Measurements from ENCODE around the gene PDE4B. TPM values are rescaled to one million over a fixed set of nuclear protein-coding genes. Genes with fewer than 3 reads are reported as not detected.

The PDE4B gene
- polyA plus RNA-seq, 6 donors from 2014 or later, result 126 to 400 (median 150) TPM

DNA sequence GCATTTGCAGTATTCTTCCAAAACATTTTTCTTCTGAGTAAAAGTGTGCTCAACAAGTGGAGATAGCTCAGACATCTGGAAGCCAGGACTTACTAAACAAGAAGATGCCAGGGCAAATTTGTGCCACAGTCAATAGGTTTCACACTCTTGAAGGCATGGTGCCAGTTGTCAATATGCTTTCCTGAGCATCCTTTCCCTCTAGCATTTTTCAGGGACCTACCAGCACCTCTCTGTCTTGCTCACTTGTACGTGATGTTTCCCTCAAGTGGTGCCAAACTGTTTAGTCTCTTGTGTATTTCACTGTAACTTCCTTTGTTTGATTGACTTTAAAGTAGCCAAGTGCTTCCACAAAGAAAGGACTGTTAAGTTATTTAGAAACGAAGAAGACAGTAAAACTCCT is 547.2 kb downstream of the PDE4B start:
- no peaks in the 10 kb centered on the region for H3K36me3 Mint-ChIP-seq

DNA sequence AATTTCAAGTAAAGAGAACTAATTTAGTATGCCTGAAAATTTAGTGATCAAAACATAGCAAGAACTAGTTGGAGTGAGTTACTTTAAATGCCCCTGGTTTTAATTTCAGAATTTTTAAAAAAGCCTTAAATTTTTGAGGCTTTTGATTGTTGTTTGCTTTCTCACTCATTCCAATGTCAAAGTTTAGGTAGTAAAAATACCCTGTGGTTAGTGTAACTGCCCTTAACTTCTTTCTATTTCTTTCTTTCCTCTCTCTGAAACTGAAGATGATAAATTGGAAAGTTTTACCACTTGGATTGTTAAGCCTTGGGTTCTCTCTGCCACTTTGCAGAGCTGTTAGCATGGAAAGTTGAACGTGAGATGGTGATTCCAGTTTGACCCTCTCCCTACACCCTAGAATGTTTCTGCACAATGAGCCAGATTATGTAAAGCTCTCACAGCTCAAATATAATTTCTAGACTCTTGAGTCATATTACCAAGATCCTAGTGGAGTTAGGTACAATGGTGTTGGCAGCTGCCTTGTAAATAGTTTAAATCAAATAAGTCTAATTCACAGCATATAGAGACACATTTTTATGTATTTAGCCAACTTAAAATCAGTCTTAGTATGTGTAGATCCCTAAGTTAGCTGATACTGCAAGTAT is 548.9 kb downstream of the PDE4B start:
- peaks cover 49 to 81% (median 64%) of the 10 kb centered on the region in 3 donors for H3K4me1 Mint-ChIP-seq
- H3K36me3 Mint-ChIP-seq, result peaks cover 0 to 7% of the 10 kb centered on the region in 2 donors
- DNase-seq, result no peak
- H3K4me3 Mint-ChIP-seq, result peak overlapping the region; percentile 21 to 65 (median 53)
- peaks cover 0 to 1% (median 0%) of the 10 kb centered on the region in 7 donors for H3K9me3 Mint-ChIP-seq
- peak overlapping the region; percentile 30 to 99 (median 64) for H3K27ac Mint-ChIP-seq
- no peak for ATAC-seq (ENCODE audit: low read depth in 2 of 2)
- no peaks in the 10 kb centered on the region for H3K27me3 Mint-ChIP-seq

More for the DNA sequence above, 547.2 kb downstream of the PDE4B start:
- no peak for DNase-seq
- no peak for ATAC-seq (ENCODE audit: low read depth in 2 of 2)
- H3K27ac Mint-ChIP-seq, result peak overlapping the region; percentile 30 to 99 (median 90)
- peaks cover 0 to 1% (median 0%) of the 10 kb centered on the region in 7 donors for H3K9me3 Mint-ChIP-seq
- no peaks in the 10 kb centered on the region for H3K27me3 Mint-ChIP-seq
- peaks cover 47 to 80% (median 61%) of the 10 kb centered on the region in 3 donors for H3K4me1 Mint-ChIP-seq
- peak overlapping the region; percentile 46 to 83 (median 63) for H3K4me3 Mint-ChIP-seq

DNA sequence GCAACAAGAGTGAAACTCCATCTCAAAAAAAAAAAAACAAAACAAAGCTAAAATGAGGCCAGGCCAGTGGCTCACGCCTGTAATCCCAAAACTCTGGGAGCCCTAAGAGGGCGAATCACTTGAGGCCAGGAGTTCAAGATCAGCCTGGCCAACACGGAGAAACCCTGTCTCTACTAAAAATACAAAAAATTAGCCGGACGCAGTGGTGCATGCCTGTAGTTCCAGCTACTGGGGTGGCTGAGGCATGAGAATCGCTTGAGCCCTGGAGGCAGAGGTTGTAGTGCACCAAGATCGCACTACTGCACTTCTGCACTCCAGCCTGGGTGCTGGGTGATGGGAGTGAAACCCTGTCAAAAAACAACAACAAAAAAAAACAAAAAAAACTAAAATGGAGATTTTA is 550.0 kb downstream of the PDE4B start:
- peaks cover 0 to 8% of the 10 kb centered on the region in 2 donors for H3K36me3 Mint-ChIP-seq
- peak overlapping the region in 5 of 6 donors; percentile 34 to 99 (median 85) for H3K27ac Mint-ChIP-seq
- ATAC-seq (ENCODE audit: low read depth in 2 of 2), result peak; percentile 61 to 69
- no peak for DNase-seq
- no peaks in the 10 kb centered on the region for H3K27me3 Mint-ChIP-seq
- peaks cover 47 to 81% (median 62%) of the 10 kb centered on the region in 3 donors for H3K4me1 Mint-ChIP-seq
- H3K4me3 Mint-ChIP-seq, result peak overlapping the region; percentile 36 to 87 (median 68)
- H3K9me3 Mint-ChIP-seq, result no peaks in the 10 kb centered on the region

DNA sequence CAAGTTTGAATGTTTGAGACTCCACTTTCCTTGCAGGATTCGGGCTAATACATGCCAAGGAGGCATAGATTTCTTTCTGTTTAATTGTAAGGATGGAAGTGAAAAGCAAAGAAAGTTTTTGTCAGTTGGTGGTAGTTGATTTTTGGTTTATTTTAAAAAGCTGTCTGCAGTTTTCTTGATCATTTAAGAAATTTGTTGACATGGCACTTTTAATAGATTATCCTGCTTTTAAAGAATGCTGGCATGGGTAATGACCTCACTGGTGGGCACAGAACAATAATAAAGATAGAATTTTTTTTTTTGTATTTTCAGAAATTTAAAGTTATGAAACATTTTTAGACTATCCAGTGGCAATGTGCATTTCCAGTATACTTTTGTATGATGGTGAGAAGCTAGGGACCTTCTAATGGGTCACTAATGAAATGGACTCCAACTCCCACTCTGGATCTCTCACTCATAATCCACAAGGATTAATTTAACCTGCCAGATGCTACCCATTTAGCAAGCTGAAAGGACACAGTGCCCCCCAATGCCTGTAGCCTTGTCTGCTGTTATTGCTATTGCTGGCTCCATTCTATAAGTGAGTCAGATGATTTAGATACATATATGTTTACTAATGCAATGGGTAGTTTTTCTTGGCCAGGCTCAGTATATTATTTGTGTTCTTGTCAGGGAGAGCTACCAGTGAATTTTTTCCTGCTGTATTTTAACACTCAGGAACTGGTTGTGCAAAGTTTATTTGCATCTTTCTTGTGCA is 551.1 kb downstream of the PDE4B start:
- H3K4me1 Mint-ChIP-seq, result peaks cover 48 to 86% (median 62%) of the 10 kb centered on the region in 3 donors
- no peaks in the 10 kb centered on the region for H3K27me3 Mint-ChIP-seq
- H3K27ac Mint-ChIP-seq, result peak overlapping the region in 4 of 6 donors; percentile 9 to 99 (median 44)
- ATAC-seq (ENCODE audit: low read depth in 2 of 2) (no peak), DNase-seq (no peak)
- H3K9me3 Mint-ChIP-seq, result no peaks in the 10 kb centered on the region
- H3K36me3 Mint-ChIP-seq, result peaks cover 0 to 8% of the 10 kb centered on the region in 2 donors
- peak overlapping the region in 5 of 8 donors; percentile 35 to 70 (median 60) for H3K4me3 Mint-ChIP-seq

DNA sequence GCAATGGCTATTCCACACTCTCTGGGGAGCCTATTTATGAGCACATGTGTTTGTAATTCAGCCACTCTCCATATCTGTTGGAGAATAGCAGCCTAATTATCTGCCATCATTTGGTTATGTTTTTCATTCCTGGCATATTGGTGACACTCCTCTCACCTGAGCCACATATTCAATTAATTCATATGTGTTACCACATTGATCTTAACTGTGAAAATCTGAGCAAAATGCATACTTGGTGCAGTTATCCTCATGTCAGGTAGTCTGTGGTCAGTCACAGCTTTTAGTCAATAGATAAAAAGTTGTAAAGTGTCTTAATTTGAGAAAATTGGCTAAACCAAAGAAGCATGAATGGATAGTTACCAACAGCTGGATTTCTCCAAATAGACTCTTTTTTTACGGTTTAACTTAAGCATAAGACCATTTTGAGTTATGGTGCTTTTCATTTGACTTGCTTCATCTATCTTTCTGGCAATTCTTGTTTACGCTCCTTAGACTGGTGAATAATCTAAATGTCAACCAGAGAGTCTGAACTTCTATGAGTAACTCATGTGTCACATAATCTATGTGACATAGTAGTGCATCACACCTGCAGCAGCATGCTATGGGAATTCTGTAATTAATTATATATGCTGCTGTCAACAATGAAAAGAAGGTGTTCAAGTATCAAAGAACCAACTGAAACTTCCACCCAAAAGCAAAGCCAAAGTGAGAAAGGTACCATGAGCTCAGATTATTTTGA is 553.5 kb downstream of the PDE4B start:
- Mint-ChIP-seq H3K4me3 (peak overlapping the region in 5 of 8 donors; percentile 7 to 59 (median 36)), H3K27me3 (no peaks in the 10 kb centered on the region), H3K4me1 (peaks cover 58 to 89% (median 79%) of the 10 kb centered on the region in 3 donors), H3K9me3 (no peaks in the 10 kb centered on the region), H3K27ac (peak overlapping the region in 5 of 6 donors; percentile 8 to 96 (median 84)), H3K36me3 (peaks cover 0 to 8% of the 10 kb centered on the region in 2 donors)
- no peak for ATAC-seq (ENCODE audit: low read depth in 2 of 2)
- no peak for DNase-seq

DNA sequence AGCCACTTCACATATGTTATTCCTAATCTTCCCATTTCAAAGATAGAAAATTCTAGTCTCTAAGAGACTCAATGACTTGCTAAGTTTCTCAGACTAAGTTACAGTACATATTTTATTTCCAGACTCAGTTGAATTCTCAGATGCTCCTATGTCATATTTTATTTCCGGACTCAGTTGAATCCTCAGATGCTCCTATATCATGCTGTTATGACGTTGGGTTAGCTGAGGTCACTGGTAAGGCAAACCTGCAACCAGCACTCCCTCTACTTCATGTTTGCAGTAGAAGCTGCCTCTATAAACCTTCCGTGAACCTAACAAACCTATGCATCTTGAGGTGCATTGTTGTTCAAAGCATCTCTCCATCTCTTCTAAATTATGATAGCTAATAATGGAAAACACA is 554.2 kb downstream of the PDE4B start:
- ATAC-seq (ENCODE audit: low read depth in 2 of 2) (no peak), DNase-seq (no peak)
- peak overlapping the region in 4 of 8 donors; percentile 36 to 57 (median 50) for H3K4me3 Mint-ChIP-seq
- peaks cover 58 to 90% (median 80%) of the 10 kb centered on the region in 3 donors for H3K4me1 Mint-ChIP-seq
- no peaks in the 10 kb centered on the region for H3K27me3 Mint-ChIP-seq
- peaks cover 6 to 15% of the 10 kb centered on the region in 2 donors for H3K36me3 Mint-ChIP-seq
- no peaks in the 10 kb centered on the region for H3K9me3 Mint-ChIP-seq
- peak overlapping the region in 5 of 6 donors; percentile 54 to 96 (median 84) for H3K27ac Mint-ChIP-seq

DNA sequence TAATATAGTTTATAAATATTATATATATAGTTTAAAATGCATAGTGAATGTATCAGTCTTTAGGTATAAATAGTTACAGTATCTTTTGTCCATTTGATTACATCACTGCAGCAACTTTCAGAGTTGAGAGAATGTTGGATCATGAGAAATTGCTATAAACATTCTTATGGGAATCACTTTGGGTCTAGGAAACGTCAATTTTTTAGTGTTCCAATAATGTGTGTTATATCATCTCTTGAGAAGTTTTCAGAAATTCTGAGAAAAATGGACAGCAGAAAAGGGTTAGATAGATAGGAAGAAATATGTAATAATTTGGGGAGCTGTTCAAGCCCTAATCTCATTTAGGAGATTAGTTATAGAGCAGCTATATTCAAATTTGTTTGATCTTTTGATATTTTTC is 556.1 kb downstream of the PDE4B start:
- peaks cover 71 to 96% (median 86%) of the 10 kb centered on the region in 3 donors for H3K4me1 Mint-ChIP-seq
- ATAC-seq (ENCODE audit: low read depth in 2 of 2), result no peak
- peak overlapping the region; percentile 19 to 97 (median 86) for H3K27ac Mint-ChIP-seq
- peaks cover 12 to 26% of the 10 kb centered on the region in 2 donors for H3K36me3 Mint-ChIP-seq
- H3K4me3 Mint-ChIP-seq, result peak overlapping the region in 3 of 8 donors; percentile 23 to 83 (median 58)
- H3K27me3 Mint-ChIP-seq, result no peaks in the 10 kb centered on the region
- H3K9me3 Mint-ChIP-seq, result no peaks in the 10 kb centered on the region
- no peak for DNase-seq

DNA sequence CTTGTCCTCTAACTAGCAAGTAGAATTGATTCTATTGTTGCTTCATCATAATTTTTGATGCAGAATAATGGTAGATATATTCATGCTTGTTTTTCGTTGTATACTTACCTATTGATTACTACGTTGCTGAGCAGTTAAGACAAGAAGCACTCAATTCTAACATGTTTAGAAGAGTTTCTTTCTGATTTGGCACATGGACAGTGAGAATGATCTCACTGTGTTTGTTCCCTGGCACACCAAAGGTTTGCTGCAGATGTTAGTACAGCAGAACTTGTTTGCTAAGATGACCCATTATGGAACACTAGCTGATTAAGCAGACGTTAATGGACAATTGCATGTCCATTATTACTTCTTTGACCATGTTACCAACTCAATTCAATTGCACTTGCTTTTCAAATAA is 556.5 kb downstream of the PDE4B start:
- Mint-ChIP-seq H3K4me1 (peaks cover 73 to 97% (median 86%) of the 10 kb centered on the region in 3 donors), H3K4me3 (peak overlapping the region in 6 of 8 donors; percentile 15 to 83 (median 58)), H3K27me3 (no peaks in the 10 kb centered on the region), H3K9me3 (no peaks in the 10 kb centered on the region), H3K27ac (peak overlapping the region; percentile 90 to 98 (median 96)), H3K36me3 (peaks cover 12 to 30% of the 10 kb centered on the region in 2 donors)
- no peak for ATAC-seq (ENCODE audit: low read depth in 2 of 2)
- no peak for DNase-seq

DNA sequence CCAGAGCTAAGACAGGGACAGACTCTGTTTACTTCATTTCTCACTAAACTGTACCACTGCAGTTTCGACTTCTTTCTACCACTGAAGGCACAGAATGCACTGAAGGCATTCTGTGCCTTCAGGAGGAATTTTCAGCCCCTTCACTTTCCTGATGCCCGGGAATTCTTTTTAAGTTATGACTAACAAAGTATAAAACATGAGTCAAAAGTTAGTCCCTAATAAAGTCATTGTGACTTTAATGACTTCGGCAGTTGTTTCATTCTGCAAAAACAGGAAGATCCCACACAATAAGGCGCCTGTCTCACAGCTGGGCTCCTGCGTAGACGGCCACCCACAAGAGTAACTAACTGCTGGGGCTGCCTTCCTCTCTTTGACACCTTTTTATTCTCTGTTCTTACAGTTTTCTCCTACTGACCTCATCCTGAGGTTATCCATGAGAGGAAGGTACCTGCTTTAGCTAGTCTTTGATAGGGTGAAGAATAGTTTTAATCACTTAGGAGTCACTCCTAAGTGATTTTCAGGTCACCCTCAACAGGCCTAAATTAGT is 557.4 kb downstream of the PDE4B start:
- H3K4me1 Mint-ChIP-seq, result peaks cover 71 to 97% (median 85%) of the 10 kb centered on the region in 3 donors
- ATAC-seq (ENCODE audit: low read depth in 2 of 2), result peak; percentile 92
- peaks cover 12 to 30% of the 10 kb centered on the region in 2 donors for H3K36me3 Mint-ChIP-seq
- H3K27me3 Mint-ChIP-seq, result no peaks in the 10 kb centered on the region
- H3K4me3 Mint-ChIP-seq, result peak overlapping the region; percentile 15 to 83 (median 76)
- no peaks in the 10 kb centered on the region for H3K9me3 Mint-ChIP-seq
- H3K27ac Mint-ChIP-seq, result peak overlapping the region; percentile 90 to 98 (median 96)
- DNase-seq, result peak; percentile 64

DNA sequence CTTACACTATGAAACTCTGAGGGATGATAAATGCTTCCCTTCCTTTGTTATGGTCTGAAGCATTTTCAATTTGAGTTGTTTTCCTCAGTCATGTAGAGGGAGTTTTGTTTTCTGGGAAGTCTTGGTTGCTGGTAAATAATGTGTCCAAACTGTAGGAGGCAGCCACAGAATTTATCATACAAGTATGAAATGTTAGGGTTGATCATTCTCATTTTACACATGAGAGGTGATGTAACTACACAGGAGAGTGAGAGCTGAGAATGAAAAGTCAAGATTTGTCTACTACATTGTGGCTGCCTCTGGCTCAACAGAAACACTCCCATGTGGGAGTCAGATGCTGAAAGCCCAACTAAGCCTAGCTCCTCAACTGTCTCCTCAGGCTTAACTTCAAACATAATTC is 558.8 kb downstream of the PDE4B start:
- ATAC-seq (ENCODE audit: low read depth in 2 of 2) (no peak), DNase-seq (no peak)
- H3K27me3 Mint-ChIP-seq, result no peaks in the 10 kb centered on the region
- peaks cover 70 to 96% (median 83%) of the 10 kb centered on the region in 3 donors for H3K4me1 Mint-ChIP-seq
- H3K36me3 Mint-ChIP-seq, result peaks cover 20 to 36% of the 10 kb centered on the region in 2 donors
- H3K9me3 Mint-ChIP-seq, result no peaks in the 10 kb centered on the region
- peak overlapping the region; percentile 73 to 98 (median 93) for H3K27ac Mint-ChIP-seq
- peak overlapping the region in 7 of 8 donors; percentile 6 to 83 (median 58) for H3K4me3 Mint-ChIP-seq

DNA sequence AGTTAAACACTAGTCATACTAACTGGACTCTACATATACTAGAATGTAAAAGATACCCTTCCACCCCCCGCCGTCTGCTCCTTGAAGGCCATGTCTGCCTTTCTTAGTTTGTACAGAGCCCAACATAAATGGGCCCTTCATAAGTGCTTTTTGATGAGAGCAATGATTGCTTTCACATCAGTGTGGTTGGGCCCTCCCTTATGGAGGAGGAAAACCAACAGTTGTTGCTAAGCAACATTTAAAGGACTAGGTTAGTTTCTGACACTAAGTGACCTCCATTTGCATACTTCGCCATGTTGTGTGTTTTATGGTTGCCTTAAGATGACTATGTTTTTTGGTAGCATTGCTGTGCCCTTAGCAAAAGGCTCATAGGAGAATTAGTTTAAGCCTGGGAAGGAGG is 559.2 kb downstream of the PDE4B start:
- no peak for DNase-seq
- Mint-ChIP-seq H3K36me3 (peaks cover 20 to 38% of the 10 kb centered on the region in 2 donors), H3K4me1 (peaks cover 67 to 94% (median 83%) of the 10 kb centered on the region in 3 donors), H3K27me3 (no peaks in the 10 kb centered on the region), H3K9me3 (no peaks in the 10 kb centered on the region), H3K27ac (peak overlapping the region; percentile 73 to 98 (median 93)), H3K4me3 (peak overlapping the region in 6 of 8 donors; percentile 6 to 83 (median 53))
- ATAC-seq (ENCODE audit: low read depth in 2 of 2), result peak; percentile 47 to 48

DNA sequence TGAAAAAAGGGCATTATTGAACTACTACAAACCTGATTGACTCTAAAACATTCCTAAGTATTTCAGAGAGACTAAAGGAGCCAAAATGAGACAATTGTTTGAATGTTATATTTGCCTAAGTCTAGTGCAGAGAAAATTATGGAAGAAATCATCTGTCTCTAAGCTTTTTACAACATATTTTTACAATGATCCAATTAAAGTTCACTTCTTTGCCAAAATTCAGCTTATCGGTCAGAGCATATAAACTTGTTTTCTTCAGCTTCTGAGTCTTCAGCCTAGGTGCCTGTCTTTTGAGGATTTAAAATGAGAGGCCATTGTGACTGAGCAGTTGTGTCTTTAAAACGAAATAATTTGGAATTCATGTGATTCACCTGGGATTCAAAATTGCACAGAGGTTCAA is 560.1 kb downstream of the PDE4B start:
- ATAC-seq (ENCODE audit: low read depth in 2 of 2) (no peak), DNase-seq (no peak)
- H3K27ac Mint-ChIP-seq, result peak overlapping the region; percentile 49 to 96 (median 81)
- H3K4me3 Mint-ChIP-seq, result peak overlapping the region in 4 of 8 donors; percentile 32 to 58 (median 57)
- peaks cover 65 to 94% (median 83%) of the 10 kb centered on the region in 3 donors for H3K4me1 Mint-ChIP-seq
- H3K27me3 Mint-ChIP-seq, result no peaks in the 10 kb centered on the region
- no peaks in the 10 kb centered on the region for H3K9me3 Mint-ChIP-seq
- H3K36me3 Mint-ChIP-seq, result peaks cover 20 to 44% of the 10 kb centered on the region in 2 donors

Data from naive B cell (primary cell).